GM19035 (cell line): ENCODE data around the gene C21orf58.

Source experiments
- ATAC-seq: cut with Tn5 transposase; IDR thresholded peaks from one replicate; pipeline ENCODE4 v1.9.1; 2021; ENCODE audit not compliant: unreplicated experiment

C21orf58 gene

DNA sequence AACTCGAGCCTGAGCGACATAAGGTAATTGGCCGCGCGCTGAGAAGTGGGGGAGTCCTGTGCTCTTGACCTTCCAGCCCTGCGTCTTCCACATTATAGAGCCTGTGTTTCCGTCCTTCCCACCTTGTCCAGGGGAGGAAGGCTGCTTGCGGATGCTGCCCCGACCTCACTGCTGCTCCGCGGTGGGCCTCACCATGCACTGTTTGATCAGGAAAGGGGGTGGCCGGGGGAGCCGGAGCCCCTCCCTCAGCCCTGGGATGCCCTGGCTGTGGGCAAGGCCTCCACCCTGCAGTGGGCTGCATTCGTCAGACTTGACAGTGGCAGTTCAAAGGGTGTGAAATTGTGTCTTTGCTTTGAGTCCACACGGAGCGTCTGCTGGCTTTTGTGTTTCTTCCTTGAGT is 30.4 kb upstream of the C21orf58 start:
- no peak for ATAC-seq

- no peak for ATAC-seq
These were observed 29.2 kb upstream of the C21orf58 start for GRCh38 chr21:46352913-46353312.

GRCh38 chr21:46352164-46352515 is 28.5 kb upstream of the C21orf58 start:
- ATAC-seq, result no peak

GRCh38 chr21:46351476-46352163 is 27.9 kb upstream of the C21orf58 start:
- no peak for ATAC-seq

DNA sequence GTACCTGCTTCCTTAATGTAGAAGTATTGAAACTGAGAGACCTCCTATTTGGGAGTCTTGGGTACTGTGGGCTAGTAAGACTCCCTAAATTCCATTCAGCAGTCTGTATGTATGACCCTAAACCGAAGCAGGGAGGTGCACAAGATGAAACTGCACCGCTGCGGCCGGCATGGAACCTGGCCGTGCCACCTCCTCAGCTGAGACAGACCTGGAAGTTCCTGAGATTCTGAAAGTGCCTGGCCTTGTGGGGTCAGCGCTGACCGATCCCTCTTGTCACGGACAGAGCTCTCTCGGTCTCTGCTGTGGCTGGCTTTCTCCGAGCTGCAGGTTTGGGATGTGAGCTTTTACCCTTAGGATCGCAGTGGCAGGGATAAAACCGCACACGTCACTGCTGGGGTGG is 27.3 kb upstream of the C21orf58 start:
- ATAC-seq, result no peak

- ATAC-seq, result no peak
These were observed 26.9 kb upstream of the C21orf58 start for GRCh38 chr21:46350571-46350970.

- no peak for ATAC-seq
These were observed 25.6 kb upstream of the C21orf58 start for GRCh38 chr21:46349134-46349760.

- ATAC-seq, result no peak
These were observed 24.2 kb upstream of the C21orf58 start for GRCh38 chr21:46347791-46348381.

DNA sequence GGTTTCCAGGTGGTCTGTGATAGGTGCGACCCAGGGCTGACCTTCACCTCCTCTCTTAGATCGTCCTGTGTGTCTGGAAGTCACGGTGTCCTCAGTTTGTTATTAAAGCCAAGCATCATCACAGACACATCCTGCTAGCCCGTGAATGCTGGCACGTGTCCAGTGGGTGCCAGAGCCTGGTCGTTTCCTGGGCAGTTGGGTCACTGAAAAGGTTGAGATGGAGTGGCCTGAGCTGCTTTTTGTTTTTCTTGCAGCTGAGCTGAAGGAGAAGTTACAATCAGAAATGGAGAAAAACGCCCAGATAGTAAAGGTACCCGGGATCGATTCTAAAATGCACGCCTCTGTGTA is 23.5 kb upstream of the C21orf58 start:
- no peak for ATAC-seq

- no peak for ATAC-seq
These were observed 22.9 kb upstream of the C21orf58 start for GRCh38 chr21:46346296-46347202.

DNA sequence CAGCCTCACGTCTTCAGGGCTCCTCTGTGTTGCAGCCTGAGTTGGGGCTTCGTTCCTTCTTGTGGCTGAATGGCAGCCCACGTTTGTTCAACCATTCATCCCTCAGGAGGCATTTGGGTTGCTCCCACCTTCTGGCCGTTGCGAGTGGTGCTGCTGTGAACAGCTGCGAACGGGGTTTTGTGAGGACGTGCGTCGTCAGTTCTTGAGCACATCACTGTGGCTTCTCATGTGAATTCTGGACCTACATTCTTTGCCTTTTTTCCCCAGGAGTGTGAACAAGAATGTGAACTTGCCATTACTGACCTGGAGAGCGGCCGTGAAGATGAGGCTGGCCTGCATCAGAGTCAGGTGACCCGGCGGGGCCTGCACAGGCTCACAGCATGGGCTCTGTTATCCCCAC is 22.2 kb upstream of the C21orf58 start:
- no peak for ATAC-seq

DNA sequence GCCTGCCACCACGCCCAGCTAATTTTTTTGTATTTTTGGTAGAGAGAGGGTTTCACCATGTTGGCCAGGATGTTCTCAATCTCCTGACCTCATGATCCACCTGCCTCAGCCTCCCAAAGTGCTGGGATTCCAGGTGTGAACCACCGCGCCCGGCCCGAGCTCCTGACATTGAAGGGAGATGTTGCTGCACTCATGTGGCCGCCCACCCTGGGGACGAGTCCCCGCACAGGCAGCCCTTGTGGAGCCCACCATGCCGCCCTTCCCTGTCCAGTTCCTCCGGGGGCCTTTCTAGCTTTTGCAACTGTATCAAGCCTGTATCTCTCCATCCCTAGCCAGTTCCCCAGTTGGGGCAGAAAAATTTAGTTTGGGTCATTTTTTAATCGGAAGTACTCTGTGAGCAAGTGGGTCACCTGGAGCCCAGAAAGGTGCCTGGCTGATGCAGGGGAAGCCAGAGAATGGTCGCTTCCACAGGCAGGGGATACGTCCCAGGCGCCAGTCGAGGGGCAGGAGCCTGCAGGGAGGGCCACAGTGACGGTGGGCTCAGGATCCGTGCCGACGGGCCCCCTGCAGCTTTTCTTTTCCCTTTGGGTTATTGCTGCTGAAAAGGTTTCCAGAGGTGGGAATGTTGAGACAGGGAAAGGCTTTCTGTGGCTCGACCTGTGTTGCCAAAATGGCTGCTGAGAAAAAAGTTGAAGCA is 20.7 kb upstream of the C21orf58 start:
- ATAC-seq, result no peak

GRCh38 chr21:46340998-46341397 is 17.3 kb upstream of the C21orf58 start:
- no peak for ATAC-seq

DNA sequence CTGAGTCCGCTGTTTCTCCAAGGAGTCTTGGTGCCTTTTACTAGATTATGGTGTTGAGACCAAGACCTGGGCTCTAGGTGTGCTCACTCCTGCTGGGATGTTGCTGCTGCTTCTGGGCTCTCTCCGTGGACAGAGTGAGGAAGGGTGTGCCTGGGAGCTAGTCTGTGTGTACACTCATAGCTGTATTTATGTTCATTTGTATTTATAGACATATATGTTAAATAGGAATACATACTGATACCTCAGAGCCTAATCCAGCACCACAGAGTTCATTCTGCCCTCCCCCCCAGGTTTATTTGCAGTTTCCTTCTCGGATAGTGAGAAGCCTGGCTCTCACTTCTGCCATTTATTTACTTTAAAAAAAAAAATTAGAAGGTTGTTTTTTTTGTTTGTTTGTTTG is 12.9 kb upstream of the C21orf58 start:
- no peak for ATAC-seq

- no peak for ATAC-seq
These were observed 10.9 kb upstream of the C21orf58 start for GRCh38 chr21:46334351-46335140.

GRCh38 chr21:46329796-46330195 is 6.1 kb upstream of the C21orf58 start:
- no peak for ATAC-seq

GRCh38 chr21:46328151-46328550 is 4.5 kb upstream of the C21orf58 start:
- no peak for ATAC-seq

DNA sequence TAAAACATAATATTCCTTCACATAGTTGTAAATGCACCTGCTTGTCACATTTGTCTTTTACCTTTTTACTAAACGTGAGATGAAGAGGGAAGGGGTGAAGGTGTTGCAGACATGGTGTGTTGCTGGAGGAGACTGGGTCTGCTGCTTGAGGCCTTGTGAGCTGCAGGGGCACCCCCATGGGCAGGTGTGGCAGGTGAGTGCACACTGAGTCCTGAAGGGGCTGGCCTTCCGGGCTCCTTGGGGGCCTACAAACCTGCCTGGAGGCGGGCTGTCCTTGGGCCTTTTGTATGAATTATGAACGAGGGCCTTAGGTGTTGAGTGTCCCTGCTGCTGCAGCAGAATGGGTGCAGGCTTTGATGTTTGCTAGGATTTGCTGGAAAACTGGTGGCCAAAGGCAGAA is 4.0 kb upstream of the C21orf58 start:
- no peak for ATAC-seq

GRCh38 chr21:46326110-46326703 is 2.5 kb upstream of the C21orf58 start:
- ATAC-seq, result no peak
